Inflammatory macrophage treated with lipopolysaccharide for 4 hours (primary cell): Measurements from ENCODE around the gene EPHB1.

Experiments used
- DNase-seq: peaks from one replicate; pipeline ENCODE4 v3.0.0-alpha.2; 2020

The EPHB1 gene

DNA sequence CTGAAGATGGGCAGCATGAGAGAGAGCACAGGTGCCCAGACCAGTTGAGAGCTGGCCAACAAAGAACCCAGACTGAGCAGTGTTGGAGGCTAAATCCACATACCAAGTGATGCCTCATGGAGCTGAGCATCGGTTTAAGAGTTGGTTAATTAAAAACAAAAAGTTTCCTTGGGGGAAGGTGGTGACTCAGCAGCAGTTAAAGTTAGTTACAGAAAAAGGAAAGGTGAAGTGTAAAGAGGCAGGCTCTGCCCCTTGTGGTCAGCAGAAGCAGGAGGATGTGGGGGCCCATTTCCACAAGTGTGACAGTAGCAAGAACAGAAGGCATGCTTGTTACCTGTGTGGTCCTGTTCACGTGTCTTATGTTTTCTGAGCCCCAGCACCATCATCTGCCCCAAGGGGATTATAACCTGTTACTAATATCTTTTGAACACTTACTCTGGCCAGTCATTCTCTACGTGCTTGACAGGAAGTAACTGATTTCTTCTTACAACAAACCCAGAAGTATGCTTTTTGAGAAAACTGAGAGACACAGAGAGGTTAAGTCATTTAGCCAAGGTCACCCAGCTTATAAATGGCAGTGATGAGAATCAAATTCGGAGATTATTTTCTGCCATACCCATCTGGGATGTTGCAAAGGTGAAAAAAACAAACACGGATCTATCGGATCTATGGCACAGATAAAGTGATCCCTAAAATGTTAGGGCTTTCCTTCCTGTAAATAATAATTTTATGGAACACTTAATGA lies 91.0 kb downstream of the EPHB1 start:
- DNase-seq = no peak

DNA sequence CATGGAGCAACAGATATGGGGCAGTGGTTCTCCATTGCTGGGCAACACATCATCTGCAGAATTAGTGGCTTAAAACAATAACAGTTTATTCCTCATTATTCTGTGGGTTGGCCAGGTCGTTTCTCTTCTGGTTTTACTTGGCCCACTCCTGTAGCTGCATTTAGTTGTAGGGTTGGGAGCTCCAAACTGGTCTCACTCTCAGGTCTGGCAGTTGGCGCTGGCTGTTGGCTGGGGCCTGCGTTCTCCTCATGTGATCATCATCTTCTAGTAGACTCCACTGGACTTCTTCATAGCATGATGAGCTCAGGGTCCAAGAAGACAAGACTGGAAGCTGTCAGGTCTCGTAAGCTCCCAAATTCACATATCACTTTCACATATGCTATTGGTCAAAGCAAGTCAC lies 91.9 kb downstream of the EPHB1 start:
- no peak for DNase-seq

DNA sequence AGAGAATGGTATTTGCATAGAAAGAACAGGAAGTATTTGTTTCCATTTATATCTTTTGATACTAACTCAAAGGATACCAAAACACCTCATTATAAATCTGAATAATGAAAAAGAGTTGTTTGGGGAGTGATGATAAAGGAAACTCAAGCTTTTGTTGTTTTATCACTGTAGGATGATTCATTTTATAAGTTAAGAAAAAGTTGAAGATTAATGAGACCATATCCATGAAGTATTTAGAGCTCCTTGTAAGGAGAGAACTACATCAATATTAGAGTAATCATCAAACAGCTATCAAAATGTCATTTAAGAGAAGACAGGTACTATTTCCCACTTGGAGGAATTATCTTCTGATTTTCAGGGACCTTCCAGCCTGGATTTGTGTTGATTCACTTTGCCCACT lies 92.5 kb downstream of the EPHB1 start:
- no peak for DNase-seq

DNA sequence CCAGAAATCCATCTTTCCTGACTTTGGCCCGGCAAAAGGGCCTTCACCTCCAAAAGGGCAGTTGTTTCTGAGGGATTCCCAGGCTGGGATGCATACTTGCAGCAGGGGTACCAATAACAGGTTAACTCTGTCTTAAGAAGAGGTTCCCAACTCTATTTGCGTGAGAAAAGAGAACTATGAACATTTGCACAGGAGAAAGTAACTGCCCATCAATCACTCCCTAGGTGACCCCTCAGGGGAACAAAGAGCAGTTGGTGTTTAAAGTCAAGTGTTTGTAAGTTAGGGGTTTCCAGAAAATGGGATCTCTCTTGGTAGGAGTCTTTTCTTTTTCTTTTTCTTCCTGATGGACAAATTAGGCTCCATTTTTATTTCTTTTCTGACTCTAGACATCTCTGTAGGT lies 97.3 kb downstream of the EPHB1 start:
- no peak for DNase-seq

DNA sequence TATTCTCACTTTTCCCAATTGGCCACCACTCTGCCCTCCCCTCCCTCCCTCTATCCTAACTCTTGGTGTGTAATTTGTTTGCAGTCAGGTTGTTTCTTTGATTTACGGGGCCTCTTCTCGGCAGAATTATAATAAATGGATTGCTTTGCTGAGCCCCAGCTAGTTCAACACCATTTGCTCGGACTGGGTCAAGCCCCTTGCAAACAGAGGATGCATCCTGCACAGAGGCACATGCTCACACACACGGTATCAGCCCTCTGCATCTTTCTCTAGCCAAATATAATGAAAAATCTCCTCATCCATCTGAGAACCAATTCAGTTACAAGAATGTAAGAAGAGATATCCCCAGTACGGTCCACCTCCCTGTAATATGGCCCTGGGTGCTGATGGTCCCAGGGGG lies 97.7 kb downstream of the EPHB1 start:
- DNase-seq = no peak

DNA sequence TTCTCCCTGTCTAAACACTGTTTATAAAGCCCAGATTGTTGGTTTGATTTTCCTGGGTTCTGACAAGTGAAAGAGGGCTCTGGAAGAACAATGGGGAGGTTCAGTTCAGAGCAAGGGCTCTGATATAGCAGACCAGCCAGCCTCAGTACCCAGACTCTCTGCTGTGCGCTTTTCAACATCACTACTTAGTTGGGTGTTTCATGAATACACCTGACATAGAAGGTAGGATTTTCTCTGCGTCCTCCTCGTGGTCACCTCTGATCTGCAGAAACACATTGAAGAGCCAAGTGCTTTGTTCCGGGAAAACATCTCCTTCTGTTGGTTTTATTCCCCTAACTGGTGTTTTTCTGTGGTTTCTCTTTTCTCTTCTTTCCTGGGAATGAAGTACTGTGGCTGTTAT lies 99.5 kb downstream of the EPHB1 start:
- DNase-seq = no peak

DNA sequence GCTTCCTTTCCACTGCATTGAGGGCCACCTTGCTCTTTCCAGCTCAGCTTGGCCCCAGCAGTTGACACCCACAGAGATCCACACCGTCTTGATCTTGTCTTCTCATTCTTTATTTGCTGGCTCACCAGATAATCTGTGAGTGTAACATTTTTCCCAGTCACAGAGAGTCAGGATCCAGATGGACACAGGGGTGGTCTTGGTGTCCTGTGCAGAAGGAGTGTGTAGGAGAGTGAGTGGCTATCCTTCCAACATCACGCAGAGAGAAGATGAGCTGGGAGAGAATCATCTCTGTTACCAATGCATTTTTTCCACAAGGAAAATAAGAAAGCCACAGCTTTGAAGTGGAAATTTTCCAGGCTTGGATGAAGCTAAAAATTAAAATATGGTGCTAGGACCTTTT lies 100.1 kb downstream of the EPHB1 start:
- no peak for DNase-seq

DNA sequence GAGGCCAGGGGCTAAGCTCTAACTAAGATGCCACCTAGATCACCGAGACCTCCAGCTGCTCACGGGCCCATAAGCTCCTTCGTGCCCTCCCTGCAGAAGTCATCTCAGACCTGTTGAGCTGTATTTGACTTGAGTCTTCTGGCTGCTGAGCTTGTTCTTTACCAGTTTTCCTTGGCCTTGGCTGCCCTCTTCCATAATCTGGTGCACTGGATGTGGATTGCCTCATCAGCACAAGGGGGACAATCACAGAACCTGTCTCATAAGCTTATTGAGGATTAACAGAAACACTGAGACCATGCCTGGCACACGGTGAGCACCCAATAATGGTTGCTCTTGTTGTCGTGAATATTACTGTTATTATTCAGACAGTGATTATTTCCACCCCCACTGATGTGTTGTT lies 101.1 kb downstream of the EPHB1 start:
- DNase-seq = no peak

DNA sequence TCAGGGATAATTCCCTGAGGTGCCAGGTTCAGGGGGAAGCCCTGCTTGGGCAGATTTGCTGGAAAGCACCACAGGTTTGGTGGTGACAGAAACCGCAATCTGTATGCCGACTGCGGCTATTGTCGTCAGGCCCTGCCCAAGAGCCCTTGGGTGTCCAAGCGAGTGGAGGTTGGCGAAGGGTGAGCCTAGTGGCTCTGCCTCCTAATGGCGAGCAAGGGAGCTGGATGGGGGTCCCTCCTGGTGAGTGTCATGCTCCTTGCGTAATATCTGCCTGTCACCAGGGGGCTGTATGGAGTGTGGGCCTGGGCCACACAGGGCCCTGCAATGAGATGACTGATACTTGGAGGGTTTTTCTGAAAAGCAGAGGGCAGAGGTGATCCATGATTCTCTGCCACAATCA lies 101.6 kb downstream of the EPHB1 start:
- no peak for DNase-seq

DNA sequence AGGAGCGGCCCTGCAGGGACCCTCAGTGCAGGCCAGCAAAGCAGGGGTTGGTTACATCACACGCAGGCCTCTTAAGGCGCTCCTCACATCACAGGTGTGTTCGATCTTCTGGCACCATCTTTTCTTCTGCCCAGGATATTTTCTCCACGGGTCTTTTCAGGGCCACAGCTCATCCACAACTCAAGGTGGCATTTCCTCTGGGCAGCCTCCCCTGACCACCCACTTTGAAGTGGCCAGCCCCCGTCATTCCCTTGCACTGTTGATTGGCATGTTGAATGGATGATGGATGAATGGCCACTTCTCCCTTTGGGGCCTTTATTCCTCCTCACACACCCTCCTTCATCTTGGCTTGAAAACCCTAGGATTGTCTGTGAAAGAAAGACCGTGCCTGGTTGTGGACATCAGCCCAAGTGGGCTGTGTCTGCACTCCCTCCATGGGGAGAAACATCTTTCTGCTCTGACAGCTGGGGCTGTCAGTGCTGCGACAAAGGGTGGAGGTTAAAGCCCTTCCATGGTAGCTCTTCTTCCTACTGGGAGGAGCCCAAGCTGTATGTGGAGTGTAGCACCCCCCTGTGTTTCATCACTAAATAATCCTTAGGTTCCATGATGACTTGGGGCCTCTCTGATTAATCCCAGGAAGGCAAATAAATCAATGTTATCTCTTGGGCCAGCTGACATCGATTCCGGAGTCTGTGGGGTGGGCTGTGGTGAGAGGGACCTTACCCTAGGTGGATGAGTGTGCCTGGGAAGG lies 102.5 kb downstream of the EPHB1 start:
- no peak for DNase-seq

DNA sequence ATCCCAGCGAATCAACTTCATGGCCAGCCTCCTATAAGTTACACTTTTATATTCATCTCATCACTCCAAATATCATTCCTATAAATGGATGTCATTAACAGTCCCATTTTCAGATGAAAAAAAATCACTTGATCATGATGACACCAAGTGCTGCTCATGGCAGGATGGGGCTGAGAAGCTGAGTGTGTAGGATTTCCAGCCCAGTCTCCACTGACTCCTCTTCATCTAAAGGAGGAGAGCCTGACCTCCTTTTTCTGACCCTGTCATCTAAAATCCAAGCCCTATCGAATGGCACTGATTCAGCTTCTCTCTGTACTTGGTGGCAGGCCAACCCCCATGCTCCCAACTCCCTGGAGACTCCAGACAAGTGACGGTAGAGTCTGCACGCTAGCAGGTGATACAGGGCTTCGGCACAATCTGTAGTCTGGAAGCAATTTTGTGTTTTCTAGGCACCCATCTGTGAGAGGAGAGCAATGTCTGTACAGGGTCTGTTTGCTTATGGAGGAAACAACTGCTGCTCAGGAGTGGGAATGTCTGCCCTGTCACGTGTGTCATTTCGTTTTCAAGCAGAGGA lies 103.2 kb downstream of the EPHB1 start:
- no peak for DNase-seq

DNA sequence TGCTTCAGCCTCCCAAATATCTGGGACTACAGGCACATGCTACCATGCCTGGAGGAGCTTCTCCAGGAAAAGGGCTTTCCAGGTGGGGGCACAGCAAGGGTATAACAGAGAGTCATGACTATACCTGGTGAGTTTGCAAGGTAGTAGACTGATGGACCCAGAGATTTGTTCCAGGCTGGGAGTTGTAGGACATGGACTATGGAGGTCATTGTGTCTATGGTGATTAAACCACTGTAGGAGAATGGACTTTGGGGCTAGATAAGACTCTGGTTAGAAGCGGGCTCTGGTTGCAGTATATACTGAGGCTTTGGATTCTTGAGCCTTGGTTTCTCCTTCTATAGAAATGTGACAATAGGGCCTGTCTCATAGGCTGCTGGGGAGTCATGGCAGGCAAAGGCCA lies 104.7 kb downstream of the EPHB1 start:
- DNase-seq = no peak

DNA sequence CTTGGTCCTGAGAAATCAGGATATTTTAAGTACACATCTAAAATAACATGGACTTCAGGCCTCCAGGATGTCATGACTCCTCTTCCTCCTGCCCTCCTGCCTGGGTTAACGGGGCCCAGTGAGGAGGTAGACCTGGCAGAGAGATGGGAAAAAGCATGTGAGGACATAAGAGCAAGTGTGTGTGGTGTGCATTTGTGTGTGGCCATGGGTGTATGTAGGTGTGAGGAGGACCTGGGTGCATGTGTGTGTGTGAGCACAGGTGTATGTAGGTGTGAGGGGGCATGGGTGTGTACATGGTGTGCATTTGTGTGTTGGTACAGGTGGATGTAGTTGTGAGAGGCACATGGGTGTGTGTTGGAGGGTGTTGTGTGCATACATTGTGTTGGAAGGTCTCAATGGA lies 105.4 kb downstream of the EPHB1 start:
- DNase-seq = no peak

DNA sequence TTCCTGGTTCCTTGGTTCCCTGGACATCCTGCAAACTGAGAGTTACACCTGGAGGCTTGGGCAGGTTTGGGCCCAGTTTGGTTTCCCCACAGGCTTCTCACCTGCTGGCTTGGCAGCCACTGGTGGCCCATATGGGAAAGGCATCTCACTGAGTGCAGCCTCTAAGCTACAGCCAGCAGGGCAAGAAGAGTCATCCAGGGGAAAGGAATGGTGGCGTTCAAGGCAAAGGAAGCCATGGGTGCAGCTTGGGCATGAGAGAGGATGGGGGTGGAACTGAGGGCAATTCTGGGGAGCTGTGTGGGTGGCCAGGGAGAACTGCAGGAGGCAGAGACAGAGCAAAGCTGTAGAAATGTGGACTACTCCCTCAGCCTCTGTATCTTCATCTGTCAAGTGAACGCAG lies 106.4 kb downstream of the EPHB1 start:
- DNase-seq = no peak

DNA sequence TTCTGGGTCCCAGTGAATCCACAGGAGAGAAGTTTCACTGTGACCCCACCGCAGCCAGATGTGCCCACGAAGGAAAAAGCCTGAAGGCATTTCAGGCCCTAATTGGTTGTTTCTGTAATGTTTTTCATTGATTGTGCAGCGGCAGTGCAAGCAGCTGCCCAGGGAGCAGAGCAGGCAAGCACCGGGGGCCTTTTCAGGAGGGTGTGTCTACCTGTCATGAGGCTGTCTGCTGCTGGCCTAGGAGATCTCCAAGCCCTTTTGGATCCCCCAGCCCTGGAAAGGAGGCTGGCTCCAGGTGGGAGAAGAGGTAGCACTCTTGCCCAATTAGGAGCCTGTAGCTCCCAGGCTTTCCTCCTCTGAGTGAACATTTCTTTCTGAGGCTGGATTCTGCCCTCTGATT lies 108.8 kb downstream of the EPHB1 start:
- no peak for DNase-seq

DNA sequence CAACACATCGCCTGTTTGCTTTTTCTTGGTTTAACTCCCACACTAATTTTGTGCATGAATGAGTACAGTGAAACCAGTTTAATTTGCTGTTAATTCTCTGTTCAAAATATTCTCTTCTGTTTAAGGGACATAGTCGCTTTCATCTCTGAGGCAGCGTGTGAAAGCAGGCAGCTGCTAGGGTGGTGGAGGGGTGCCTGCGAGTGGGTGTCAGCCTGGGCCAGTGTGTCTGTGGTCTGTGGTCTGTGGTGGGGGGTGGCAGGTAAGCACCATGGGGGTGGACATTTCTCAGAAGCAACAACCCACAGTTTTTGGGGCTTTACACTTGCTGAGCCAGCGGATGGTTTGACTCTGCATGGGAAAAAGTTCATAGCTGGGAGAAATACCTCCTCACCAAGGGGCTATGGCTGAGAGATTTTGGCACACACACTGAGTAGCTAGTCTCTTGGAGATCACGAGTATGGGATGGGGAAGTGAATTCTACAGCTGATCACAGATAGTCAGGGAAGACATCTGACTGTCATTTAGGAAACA lies 109.2 kb downstream of the EPHB1 start:
- DNase-seq = no peak

DNA sequence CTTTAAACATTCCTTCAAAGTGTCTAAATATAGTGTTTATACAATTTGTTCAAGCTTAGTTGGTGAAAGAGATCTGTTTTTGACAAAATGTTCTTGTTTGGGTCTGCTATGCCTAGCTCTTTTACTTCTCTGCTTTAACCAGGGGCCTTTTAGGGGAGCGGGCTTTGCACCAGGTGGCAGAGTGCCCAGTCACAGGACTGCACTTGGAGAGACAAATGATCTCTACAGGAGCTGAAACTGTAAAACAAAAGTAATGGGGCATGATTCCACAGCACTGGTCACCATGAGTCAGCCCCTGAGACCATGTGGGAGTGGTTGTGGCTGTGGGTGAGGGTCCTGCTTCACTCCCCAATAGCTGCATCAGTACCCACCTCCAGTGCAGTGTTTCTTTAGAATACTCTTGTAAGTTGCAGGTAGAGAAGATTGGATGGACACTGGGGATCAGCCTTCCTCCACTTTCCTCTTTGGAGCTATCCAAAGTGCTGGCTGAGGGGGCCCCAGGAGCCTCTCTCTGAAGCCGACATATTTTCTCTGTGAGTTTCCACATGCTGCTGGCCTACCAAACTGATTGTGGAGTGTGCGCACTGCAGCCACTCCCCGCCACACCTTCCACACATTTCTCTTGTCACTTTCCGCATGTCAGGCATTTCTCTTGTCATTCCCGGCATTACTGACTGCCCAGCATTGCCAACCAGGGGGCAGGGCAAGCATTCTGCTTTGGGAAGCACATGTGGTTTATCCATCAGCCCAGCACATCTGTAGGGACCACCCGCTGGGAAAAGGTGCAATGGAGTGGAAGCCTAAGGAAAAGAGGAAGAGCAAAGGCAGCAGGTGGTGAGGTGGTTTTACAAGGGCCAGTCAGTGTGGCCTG lies 110.0 kb downstream of the EPHB1 start:
- DNase-seq = no peak

DNA sequence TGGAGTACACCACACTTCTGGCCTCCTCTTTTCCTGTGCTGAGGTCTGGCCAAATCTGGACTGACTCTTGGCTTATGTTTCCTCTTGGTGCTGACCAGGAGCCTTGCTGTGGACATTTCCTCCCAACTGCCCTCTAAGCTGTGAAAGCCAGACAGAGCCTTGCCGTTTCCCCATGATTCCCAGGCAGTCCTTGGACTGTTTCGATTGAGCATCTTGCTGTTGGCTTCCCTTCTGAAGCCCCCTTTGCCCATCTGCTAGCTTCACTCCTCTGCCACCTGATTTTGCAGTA lies 110.5 kb downstream of the EPHB1 start:
- DNase-seq = no peak

DNA sequence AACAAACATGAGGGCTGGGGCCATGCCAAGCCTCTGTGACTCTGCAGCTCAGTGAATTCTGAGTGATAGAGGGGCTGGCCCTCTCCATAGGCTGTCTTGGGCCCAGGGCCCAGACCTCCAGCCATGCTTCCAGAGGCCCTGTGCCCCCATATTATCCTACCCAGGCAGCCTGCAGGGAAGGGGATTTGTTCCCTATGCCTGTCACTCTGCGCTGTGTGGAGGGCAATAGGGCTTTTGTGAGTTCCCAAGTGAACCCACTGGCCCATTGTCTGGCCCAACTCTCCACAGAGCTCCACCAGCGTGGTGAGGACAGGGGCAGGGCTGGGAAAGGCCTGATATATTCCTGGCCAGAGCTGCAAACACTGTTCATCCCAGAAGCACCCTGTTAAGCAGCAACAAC lies 113.2 kb downstream of the EPHB1 start:
- no peak for DNase-seq

DNA sequence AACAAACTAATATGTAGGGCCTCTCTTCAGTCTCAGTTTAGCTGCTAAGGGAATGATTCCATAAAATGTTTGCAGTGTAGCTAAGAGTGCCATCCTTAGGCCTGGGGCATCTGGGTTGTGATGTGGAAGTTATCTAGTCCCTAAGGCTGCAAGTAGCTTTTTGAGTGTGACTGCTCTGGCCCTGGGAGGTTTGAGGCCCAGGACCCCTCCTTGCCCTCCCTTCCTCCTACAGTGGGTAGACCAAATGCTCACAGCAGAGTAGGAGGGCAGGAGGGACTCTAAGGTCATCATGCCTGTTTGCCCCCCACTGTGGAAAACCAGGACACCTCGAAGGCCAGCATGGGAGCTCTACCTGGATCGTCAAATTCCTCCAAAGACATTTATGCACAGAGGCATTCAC lies 115.0 kb downstream of the EPHB1 start:
- DNase-seq = no peak

DNA sequence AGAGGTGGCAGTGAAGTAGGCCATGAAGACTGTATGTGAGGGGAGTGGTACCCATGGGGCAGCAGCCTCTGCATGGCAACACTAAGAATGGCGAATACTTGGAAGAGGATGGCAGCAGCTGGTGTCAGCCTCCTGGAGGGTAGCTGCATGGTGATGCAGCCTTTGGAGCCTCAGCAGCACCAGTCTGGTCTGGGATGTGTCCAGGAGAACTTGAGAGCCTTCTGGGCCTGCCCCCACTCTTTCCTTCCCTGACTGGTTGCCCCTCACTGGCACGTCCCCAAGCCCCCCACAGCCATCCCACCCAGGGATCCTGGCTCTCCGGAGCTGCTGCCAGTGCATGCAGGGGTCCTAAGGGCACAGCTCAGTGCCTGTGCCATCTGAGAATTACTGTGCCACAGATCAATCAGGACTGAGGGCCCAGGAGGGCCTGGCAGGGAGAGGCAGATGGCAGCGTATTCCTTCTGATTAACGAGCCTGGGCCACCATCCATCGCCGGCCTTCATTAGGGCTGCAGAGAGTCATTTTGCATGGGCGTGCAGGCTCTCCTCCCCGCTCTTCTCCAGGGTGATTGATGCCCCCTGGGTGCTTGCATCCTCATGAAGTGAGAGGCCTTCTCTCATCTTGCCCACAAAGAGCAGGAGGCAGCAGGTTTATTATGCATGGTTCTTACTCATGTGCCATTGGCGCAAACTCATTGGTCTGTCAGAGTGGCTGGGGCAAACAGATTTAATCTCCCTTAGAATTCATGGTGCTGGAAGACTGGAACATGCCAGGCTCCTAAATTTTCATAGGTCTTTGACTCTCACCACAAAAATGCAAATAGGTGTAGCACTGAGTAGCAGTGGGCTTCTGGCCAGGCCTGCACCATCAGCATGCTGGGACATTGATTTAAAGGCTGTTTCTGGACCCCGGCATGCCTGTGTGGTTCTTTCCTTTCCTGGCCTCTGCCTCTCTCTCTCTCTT lies 116.8 kb downstream of the EPHB1 start:
- no peak for DNase-seq

DNA sequence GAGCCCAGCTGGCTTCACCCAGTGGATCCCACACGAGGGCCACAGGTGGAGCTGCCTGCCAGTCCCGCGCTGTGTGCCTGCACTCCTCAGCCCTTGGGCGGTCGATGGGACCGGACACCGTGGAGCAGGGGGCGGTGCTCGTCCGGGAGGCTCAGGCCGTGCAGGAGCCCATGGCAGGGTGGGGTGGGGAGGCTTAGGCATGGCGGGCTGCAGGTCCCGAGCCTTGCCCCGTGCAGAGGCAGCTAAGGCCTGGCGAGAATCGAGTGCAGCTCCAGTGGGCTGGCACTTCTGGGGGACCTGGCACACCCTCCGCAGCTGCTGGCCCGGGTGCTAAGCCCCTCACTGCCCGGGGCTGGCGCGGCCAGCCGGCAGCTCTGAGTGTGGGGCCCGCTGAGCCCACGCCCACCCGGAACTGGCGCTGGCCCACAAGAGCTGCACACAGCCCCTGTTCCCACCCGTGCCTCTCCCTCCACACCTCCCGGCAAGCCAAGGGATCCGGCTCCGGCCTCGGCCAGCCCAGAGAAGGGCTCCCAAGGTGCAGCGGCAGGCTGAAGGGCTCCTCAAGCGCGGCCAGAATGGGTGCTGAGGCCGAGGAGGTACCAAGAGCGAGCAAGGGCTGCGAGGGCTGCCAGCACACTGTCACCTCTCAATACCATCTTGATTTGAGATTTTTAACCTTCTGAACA lies 121.4 kb downstream of the EPHB1 start:
- DNase-seq = no peak
